Hippocampal formation (tissue), 2 donors: ENCODE results near the gene B4GALT5.
"Not testable (repeated sequence)": the region's sequence is repeated elsewhere in the genome, so short reads cannot be mapped to it uniquely, and the experiment has no call there.

Experiments
- DNase-seq, 2 donors: peaks; one replicate each; lab custom pipeline; 2025; lab: John Stamatoyannopoulos, UW

Gene B4GALT5

DNA sequence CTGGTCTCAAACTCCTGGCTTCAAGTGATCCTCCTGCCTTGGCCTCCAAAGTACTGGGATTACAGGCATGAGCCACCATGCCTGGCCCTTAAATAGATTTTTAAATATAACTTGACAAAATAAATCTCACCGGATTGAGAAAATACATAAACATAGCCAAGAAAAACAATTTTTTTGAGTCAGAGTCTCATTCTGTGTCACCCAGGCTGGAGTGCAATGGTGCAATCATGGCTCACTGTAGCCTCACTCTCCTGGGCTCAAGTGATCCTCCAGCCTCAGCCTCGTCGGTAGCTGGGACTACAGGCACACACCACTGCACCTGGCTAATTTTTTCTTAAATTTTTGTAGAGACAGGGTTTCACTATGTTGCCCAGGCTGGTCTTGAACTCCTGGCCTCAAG is 85.4 kb downstream of the B4GALT5 start:
- not testable (repeated sequence) for DNase-seq

GRCh38 chr20:49627329-49627761 is 86.3 kb downstream of the B4GALT5 start:
- DNase-seq, result no peak

- not testable (repeated sequence) for DNase-seq
Measured at GRCh38 chr20:49624988-49625387, 88.7 kb downstream of the B4GALT5 start.

DNA sequence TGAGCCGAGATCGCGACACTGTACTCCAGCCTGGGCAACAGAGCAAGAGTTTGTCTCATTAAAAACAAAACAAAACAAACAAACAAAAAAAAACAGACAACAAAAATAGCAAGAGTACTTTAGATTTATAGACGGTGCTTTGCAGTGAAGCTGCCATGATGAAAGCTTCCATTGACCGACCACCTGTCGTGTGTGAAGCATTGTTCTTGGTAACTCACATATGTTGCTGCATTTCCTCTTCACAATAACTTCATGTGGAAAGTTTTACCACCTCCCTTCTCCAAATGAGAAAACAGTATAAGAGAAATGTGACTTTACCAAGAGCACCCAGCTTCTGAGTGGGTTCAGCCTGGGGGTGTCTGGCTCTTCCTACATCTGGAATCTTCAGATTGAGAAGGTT is 89.4 kb downstream of the B4GALT5 start:
- DNase-seq, result no peak

- DNase-seq, result no peak
Measured at GRCh38 chr20:49622243-49622642, 91.4 kb downstream of the B4GALT5 start.

GRCh38 chr20:49620364-49621240 is 93.1 kb downstream of the B4GALT5 start:
- no peak for DNase-seq

DNA sequence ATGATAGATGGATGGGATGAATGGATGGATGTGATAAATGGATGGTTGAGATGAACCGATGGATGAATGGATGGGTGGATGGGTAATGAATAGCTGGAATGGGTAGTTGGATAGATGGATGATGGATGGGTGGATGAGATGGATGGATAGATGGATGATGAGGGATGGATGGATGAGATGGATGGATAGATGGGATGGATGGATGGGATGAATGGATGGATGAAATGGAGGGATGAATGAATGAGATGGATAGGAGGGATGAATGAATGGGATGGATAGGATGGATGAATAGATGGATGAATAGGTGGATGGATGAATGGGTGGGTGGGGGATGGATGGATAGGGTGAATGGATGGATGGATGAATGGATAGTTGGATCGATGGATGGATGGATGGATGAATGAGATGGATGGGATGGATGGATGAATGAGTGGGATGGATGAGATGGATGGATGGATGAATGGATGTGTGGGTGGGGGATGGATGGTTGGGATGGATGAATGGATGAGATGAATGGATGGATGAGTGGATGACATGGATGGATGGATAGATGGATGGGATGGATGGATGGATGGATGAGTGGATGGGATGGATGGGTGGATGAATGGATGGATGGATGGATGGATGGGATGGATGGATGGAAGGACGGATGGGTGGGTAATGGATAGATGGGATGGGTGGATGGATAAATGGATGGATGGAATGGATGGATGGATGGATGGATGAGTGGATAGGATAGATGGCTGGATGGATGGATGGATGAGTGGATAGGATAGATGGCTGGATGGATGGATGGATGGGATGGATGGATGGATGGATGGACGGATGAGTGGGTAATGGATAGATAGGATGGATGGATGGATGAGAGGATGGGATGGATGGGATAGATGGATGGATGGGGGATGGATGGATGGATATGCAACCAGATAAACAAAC is 94.3 kb downstream of the B4GALT5 start:
- no peak for DNase-seq

DNA sequence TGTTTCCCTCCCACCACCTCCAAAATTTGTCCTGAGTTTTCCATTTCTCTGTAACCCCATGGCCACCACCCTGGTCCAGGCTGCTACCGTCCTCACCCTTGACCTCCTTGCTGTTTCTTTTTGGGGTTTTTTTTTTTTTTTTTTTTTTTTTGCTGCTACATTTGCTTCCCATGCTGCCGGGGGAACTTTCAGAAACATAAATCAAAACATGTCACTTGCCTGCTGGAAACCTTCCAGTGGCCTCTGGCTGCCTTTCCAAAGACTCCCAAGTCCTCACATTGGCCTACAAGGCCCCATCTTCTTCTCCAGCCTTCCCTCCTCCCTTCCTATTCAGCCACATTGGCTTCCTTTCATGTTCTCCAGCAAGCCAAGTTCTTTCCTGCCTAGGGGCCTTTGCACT is 95.4 kb downstream of the B4GALT5 start:
- DNase-seq, result no peak

DNA sequence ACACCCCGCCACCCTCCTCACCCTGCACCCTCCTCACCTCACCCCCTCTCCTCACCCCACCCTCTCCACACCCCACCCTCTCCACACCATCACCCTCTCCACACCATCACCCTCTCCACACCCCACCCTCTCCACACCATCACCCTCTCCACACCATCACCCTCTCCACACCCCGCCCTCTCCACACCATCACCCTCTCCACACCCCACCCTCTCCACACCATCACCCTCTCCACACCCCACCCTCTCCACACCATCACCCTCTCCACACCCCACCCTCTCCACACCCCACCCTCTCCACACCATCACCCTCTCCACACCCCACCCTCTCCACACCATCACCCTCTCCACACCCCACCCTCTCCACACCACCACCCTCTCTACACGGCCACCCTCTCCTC is 96.3 kb downstream of the B4GALT5 start:
- DNase-seq, result not testable (repeated sequence)

DNA sequence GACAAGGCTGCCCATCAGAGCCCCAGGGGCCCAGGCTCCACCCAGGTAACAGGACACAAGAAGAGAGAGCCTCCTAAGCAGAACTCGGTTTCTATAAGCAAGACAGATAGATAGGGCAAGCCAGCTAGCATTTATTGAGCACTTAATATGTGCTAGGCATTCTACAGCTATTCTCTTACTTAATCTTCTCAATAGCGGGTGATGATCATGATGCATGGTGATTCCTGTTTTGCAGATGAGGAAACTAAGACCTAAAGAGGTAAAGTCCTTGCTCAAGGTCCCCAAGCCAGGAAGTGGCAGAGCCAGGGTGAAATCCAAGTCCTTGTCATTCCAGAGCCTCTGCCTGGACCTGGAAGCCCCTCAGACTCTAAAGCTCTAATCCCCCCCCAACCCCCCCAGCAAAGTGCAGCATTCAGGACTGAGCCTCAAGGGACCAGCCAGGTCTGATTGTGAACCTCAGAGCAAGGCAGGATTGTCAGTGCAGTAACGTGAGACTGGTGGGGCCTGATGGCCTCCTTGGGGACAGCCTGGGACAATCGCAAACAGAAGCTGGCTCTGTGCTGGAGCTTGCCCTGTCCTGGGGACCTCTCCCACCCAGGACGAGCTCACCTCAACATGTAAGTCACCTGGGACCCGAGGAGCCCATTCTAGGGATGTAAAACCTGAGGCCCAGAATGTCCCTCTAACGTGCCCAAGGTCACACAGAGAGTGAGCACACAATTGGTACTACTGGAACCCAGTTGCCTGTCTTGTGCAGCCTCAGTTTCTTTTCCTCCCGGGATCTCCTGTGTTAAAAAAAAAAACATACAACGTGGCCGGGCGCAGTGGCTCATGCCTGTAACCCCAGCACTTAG is 97.3 kb downstream of the B4GALT5 start:
- no peak for DNase-seq

DNA sequence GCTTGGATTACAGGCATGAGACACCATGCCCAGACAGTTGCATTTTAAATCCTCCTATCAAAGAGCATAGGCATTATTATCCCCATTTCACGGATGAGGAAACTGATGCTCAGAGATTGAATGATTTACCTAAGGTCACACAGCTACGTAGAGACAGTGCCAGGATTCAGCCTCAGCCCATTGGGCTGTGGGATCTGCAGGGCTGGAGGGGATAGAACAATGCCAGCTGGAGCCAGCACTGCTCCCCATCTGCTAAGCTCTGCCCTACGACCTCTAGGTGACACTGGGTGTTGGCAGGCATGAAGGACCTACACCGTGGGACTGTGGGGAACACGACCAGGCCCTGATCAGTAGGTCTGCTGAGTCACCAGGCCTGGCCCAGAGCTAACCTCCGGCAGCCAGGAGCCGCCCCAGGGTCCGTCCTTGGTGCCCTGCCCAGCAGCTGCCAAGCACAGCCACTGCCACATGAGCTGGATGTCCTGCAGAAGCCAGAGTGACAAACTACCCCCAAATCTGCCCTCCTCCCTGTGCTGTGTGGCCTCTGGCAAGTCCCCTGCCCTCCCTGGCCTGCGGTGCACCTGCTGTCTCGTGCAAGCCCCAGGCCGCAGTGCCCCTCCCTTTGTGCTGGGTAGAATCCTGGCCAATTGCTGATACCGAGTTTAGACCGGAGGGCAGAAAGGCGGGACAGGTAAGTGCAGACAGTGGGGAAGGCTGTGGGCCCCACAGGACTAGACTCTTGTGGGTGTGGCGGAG is 98.1 kb downstream of the B4GALT5 start:
- DNase-seq, result no peak

DNA sequence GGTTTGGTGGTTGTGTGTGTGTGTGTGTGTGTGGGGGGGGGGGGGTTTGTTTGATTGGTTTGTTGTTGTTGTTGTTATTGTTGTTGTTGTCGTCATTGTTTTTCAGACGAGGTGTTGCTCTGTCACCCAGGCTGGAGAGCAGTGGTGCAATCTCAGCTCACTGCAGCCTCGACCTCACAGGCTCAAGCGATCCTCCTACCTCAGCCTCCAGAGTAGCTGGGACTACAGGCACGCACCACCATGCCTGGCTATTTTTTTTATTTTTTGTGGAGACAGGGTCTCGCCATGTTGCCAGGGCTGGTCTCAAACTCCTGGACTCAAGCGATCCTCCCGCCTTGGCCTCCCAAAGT is 98.7 kb downstream of the B4GALT5 start:
- DNase-seq, result not testable (repeated sequence)

- no peak for DNase-seq
Measured at GRCh38 chr20:49614338-49615050, 99.2 kb downstream of the B4GALT5 start.

DNA sequence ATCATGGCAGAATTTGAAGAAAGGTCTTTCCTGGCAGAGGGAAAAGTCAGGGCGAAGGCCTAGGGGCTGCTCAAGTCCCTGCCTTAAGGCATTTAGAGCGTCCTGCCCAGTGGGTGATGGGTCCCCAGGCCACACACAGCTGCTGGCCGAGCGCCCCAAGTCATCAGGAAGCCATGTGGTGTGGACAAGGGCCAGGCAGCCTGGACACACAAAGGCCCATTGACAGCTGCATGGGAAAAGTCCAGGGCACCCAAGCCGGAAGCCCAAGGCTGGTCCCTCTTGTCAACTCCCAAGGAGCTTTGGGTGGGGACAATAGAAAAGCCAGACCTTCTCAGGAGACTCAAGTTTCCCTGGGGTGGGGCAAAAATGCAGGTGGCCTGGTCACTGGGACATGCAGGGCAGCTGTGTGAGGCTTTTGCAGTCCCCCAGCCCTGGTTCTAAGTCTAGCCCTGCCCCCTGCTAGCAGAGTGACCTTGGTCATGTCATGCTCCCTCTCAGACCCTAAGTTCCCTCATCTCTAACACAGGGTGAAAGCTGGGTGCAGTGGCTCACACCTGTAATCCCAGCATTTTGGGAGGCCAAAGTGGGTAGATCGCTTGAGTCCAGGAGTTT is 101.4 kb downstream of the B4GALT5 start:
- DNase-seq, result peak; percentile 87 to 90

DNA sequence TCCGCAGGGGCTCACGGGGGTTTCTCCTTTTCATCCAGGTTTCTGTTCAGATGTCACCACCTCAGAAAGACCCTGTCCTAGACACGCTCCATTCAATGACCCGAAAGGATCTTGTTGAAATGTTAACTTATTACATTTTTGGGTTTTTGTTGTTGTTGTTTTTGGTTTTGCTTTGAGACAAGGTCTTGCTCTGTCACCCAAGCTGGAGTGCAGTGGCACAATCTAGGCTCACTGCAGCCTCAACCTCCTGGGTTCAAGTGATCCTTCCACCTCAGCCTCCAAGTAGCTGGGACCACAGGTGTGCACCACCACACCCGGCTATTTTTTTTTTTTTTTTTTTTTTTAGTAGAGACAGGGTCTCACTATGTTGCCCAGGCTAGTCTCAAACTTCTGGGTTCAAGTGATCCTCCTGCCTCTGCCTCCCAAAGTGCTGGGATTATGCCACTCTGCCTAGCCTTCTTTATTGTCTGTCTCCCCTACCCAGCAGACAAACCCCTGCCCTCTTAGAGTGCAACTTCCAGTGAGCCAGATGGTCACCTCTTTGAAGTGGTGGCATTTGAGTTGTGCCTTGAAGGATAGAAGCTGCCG is 102.0 kb downstream of the B4GALT5 start:
- DNase-seq, result not testable (repeated sequence)

DNA sequence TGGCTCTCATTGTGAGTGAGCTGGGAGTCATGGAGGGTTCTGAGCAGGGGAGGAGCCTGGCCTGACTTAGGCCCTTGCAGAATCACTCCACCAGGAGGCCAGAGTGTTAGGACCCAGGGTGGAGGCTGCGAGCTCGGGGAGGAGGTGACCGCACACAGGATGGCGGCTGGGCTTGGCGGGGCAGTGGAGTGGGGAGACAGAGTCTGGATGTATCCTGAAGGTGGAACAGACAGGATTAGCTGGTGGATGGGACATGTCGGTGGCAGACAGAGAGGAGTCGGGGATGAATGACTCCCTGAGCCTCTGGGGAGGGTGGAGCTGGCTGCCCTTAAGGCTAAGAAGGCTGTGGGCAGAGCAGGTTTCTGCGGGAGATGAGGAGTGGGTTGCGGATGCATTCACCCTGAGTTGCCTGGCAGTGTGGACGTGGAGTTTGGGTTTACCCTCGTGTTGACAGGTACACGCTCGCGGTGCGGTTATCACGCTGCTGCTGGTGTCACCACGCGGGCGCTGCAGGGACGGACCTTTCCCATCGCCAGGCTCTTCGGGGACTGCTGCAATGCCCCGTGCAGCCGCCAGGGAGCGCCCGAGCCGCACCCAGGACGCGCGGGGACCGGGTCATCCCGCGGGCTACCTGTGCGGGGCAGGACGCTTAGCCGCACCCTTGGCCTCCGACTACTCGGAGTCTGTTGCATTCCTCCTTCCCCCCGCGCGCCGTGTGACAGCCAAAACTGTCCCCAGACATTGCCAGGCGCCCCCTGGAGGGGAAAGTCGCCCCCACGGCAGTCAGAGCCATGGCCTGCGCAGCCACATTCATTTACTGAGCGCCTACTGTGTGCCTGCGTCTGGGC is 102.8 kb downstream of the B4GALT5 start:
- DNase-seq, result peak in 1 of 2 donors; percentile 68

DNA sequence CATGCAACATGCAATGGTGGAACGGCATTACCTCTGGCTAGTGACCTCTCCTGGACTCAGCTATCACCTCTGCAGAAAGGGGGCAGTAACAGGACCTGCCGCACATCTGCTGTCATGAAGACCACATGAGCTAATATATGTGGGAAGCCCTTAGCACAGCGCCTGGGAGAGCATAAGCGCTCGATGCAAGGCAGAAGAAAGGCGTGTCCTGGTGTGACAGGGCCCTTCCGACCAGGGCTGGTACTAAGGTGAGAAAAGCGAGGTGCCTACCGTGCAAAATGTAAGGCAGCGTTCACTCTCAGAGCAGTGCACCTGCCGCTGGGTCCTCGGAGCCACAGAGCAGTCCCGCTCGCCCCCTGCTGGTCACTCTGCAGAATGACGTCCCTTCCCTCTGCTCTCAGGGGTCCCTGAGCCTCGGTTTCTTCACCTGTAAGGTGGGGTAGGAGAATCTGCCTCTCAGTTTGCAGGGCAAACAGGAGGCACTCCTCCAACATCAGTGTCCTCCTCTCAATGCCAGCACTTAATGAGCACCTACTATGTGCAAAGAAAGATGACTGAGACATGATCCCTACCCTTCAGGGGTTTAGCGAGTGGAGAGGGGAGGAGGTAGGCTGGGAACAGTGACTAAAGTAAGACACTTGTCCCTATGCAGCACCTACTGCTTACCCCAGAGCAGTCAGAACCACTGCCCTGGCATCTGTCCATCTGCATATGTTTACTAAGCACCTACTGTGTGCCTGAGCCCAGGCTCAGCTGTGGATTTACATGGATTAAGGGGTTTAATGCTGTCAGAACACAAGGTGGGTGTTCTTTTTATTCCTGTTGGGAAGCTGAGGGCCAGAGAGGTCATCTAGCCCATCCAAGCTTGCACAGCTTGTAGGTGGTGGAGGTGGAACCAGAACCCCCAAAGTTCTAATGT is 104.7 kb downstream of the B4GALT5 start:
- peak in 1 of 2 donors; percentile 17 for DNase-seq
